ENCODE data around the gene OR4C6. TPM values are rescaled to one million over a fixed set of nuclear protein-coding genes. Genes with fewer than 3 reads are reported as not detected.

Gene OR4C6
- not detected for total RNA-seq
- long read RNA-seq = 0 reads

- no peak for DNase-seq (ENCODE audit: low spot score)
These were observed at the start of gene OR4C6 for GRCh38 chr11:55661901-55662300. Gene OR4C6 (plus strand): TSS chr11:55662201. CDS start chr11:55665167, 2,966 bp downstream.

- DNase-seq (ENCODE audit: low spot score) = no peak
These were observed 37.5 kb upstream of the OR4C6 start for GRCh38 chr11:55624531-55624930.

GRCh38 chr11:55634813-55635212, 27.2 kb upstream of the OR4C6 start, which contains the start of gene OR4P4:
Gene OR4P4 (plus strand): TSS chr11:55635113.
- DNase-seq (ENCODE audit: low spot score) = no peak

GRCh38 chr11:55648027-55648426, 14.0 kb upstream of the OR4C6 start, which contains the start of gene OR4S2:
Gene OR4S2 (plus strand): TSS chr11:55648327. CDS start chr11:55650904, 2,577 bp downstream.
- DNase-seq (ENCODE audit: low spot score) = no peak

DNA sequence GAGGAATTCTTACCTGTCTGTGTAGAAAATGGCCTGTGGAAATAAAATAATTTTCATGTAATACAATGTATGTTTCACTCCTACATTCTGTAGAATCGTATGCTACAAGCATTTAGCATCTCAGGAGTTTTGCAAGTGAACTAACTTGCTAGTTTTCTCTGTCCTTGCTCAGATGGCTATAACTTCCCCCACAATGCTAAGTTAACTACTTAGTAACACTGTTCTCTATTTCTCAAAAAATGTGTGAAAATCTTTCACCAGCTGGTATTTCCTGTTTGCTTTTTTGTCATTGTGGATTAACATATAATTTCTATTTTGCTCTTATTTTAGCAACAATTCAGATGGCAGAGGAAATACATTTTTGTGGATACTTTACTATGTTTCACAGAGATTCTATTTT, 9.4 kb upstream of the OR4C6 start:
- DNase-seq (ENCODE audit: low spot score) = no peak

GRCh38 chr11:55655096-55655495, 6.9 kb upstream of the OR4C6 start:
- DNase-seq (ENCODE audit: low spot score) = no peak

- no peak for DNase-seq (ENCODE audit: low spot score)
These were observed 3.9 kb upstream of the OR4C6 start for GRCh38 chr11:55658031-55658573.

DNA sequence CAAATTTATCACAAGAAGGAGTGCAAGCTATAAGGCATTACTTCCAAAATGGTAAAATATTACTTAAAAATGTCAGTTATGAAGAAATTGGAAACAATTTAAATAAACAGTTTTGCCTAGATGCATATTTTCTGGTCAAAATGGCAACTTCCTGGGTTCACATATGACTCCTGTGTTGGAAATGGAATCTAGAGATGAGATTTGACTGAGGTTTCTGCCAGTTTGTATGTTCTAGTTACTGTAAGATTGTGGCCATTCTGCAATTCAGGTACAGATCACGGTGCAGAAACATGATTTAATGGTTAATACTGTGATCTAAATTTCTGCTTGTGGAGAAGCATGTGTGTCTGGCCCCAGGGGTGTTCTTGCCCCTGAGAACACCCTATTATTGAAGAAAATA, 3.4 kb upstream of the OR4C6 start:
- DNase-seq (ENCODE audit: low spot score) = no peak

GRCh38 chr11:55669376-55669775, 7.4 kb downstream of the OR4C6 start:
- no peak for DNase-seq (ENCODE audit: low spot score)

GRCh38 chr11:55673860-55674259, 11.9 kb downstream of the OR4C6 start:
- DNase-seq (ENCODE audit: low spot score) = no peak

GRCh38 chr11:55697817-55698216, 35.8 kb downstream of the OR4C6 start:
- DNase-seq (ENCODE audit: low spot score) = no peak

DNA sequence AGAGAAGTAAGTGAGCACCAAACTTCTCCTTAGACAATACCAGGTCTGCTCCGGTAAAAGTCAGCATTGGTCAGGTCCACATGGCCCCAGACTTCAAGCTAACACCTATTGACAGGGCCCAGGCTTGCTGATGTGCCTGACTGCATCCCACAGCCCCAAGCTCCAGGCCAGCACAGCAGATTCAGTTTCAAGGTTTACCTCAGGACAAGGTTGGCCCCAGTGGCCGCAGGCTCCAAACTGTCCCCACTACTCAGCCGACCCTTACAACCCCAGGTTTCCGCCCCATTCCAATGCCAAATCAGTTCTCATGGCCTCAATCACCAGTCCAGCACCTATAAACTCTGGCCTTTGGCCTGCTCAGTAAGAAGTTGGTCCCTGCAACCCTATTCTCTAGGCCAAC, 39.4 kb downstream of the OR4C6 start:
- DNase-seq (ENCODE audit: low spot score) = no peak

DNA sequence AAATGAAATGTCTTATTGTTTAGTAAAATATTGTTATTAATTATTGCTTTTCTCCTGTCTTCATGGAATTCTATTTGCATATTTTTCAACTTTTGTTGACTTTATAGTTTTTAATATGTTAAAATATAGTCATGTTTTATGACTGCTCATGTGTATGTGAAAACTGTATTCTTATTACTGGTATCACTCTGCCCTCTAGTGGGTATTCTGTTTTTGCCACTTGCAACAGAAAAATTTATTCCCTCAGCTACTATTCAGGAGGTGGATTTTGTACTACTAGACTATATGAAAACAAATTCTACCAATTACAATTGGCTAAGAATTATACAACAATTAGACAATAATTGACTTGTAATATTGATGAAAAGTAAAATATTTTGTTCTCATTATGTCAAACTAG, 45.0 kb downstream of the OR4C6 start:
- no peak for DNase-seq (ENCODE audit: low spot score)

DNA sequence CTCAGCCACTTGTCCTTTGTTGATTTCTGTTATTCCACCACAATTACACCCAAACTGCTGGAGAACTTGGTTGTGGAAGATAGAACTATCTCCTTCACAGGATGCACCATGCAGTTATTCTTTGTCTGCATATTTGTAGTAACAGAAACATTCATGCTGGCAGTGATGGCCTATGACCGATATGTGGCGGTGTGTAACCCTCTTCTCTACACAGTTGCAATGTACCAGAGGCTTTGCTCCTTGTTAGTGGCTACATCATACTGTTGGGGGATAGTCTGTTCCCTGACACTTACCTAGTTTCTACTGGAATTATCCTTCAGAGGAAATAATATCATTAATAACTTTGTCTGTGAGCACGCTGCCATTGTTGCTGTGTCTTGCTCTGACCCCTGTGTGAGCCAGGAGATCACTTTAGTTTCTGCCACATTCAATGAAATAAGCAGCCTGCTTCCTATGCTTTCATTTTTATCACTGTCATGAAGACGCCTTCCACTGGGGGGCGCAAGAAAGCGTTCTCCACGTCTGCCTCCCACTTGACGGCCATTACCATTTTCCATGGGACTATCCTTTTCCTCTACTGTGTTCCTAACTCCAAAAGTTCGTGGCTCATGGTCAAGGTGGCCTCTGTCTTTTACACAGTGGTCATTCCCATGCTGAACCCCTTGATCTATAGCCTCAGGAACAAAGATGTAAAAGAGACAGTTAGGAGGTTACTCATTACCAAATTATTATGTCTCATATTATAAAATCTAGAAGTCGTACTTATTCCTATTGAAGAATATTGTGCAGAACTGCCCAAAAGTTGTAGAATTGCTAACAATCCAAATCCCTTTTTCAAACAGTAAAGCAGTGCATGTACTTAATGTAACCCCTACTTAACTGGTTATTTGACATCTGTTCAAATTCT, 53.2 kb downstream of the OR4C6 start:
- no peak for DNase-seq (ENCODE audit: low spot score)

Other genes with a start within 250 kb of the OR4C6 start
- gene OR4C15, start 107.7 kb upstream of the OR4C6 start, total RNA-seq = not detected
- not detected for gene OR4C16, start 90.1 kb upstream of the OR4C6 start, total RNA-seq
- not detected for gene OR4C11, start 54.6 kb upstream of the OR4C6 start, total RNA-seq
- not detected for gene OR4P4, start 27.1 kb upstream of the OR4C6 start, total RNA-seq
- gene OR4S2, start 13.9 kb upstream of the OR4C6 start, total RNA-seq = not detected
- gene OR5D13, start 111.2 kb downstream of the OR4C6 start, total RNA-seq = not detected
- gene OR5D14, start 133.4 kb downstream of the OR4C6 start, total RNA-seq = not detected
- gene OR5L1, start 149.2 kb downstream of the OR4C6 start, total RNA-seq = not detected
- gene OR5D18, start 157.4 kb downstream of the OR4C6 start, total RNA-seq = not detected
- gene OR5L2, start 165.0 kb downstream of the OR4C6 start, total RNA-seq = not detected
- gene OR5D16, start 176.6 kb downstream of the OR4C6 start, total RNA-seq = not detected
- not detected for gene TRIM51, start 221.1 kb downstream of the OR4C6 start, total RNA-seq

Data from mesenteric fat pad (tissue), 1 donor.